ENCODE results near the gene DACT2.

- TF ChIP-seq ZNF175 (CRISPR knock-in tag; IDR thresholded peaks at IDR 0.05; ENCODE audit: low read depth) (no peak), FOXK1 (CRISPR knock-in tag; IDR thresholded peaks at IDR 0.05; ENCODE audit: borderline replicate concordance) (no peak), UBTF (IDR thresholded peaks at IDR 0.05; ENCODE audit: borderline replicate concordance in 1 of 2, low read depth in 2 of 2, low read length in 2 of 2) (no peak), CTCF (IDR thresholded peaks at IDR 0.05 in 2 of 3, conservative IDR thresholded peaks at IDR 0.05 in 1 of 3; ENCODE audit: insufficient read depth in 2 of 3, low read depth in 1 of 3, low read length in 3 of 3) (no peak), ZNF217 (CRISPR knock-in tag; IDR thresholded peaks at IDR 0.05) (no peak), THRA (IDR thresholded peaks at IDR 0.05) (no peak), CBX1 (IDR thresholded peaks at IDR 0.05; ENCODE audit: low read depth) (no peak), MYBL2 (IDR thresholded peaks at IDR 0.05; ENCODE audit: low read depth) (no peak), MYBL2 (CRISPR knock-in tag; IDR thresholded peaks at IDR 0.05; ENCODE audit: borderline replicate concordance) (no peak), EZH2 (IDR thresholded peaks at IDR 0.05; ENCODE audit: borderline replicate concordance, low read depth, low read length) (no peak), CXXC5 (CRISPR knock-in tag; IDR thresholded peaks at IDR 0.05) (no peak), NR2F6 (CRISPR knock-in tag; IDR thresholded peaks at IDR 0.05) (no peak)
Measured at GRCh38 chr6:168366473-168366872, 46.9 kb upstream of the DACT2 start.
